ENCODE measurements around the gene SP3. TPM values are rescaled to one million over a fixed set of nuclear protein-coding genes. Genes with fewer than 3 reads are reported as not detected.

SP3 gene
- total RNA-seq, 4 donors from 2014 or later = 99.6 to 151 (median 113) TPM

- TF ChIP-seq EP300 (IDR thresholded peaks at IDR 0.05) (no peak), POLR2AphosphoS5 (IDR thresholded peaks at IDR 0.05) (no peak), POLR2A (IDR thresholded peaks at IDR 0.05) (no peak)
- TF ChIP-seq, protein P1, sequence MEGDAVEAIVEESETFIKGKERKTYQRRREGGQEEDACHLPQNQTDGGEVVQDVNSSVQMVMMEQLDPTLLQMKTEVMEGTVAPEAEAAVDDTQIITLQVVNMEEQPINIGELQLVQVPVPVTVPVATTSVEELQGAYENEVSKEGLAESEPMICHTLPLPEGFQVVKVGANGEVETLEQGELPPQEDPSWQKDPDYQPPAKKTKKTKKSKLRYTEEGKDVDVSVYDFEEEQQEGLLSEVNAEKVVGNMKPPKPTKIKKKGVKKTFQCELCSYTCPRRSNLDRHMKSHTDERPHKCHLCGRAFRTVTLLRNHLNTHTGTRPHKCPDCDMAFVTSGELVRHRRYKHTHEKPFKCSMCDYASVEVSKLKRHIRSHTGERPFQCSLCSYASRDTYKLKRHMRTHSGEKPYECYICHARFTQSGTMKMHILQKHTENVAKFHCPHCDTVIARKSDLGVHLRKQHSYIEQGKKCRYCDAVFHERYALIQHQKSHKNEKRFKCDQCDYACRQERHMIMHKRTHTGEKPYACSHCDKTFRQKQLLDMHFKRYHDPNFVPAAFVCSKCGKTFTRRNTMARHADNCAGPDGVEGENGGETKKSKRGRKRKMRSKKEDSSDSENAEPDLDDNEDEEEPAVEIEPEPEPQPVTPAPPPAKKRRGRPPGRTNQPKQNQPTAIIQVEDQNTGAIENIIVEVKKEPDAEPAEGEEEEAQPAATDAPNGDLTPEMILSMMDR (IDR thresholded peaks at IDR 0.05) = no peak
- DNase-seq (ENCODE audit: low spot score in 2 of 2) = no peak
- Histone ChIP-seq H3K4me1 (peaks cover 62% of the 10 kb centered on the region), H3K27me3 (no peaks in the 10 kb centered on the region), H3K27ac (peak overlapping the region; percentile 3), H3K9me3 (no peaks in the 10 kb centered on the region), H3K36me3 (no peaks in the 10 kb centered on the region), H3K4me3 (no peak overlapping the region)
- WGBS = no CpG with 5 or more reads among the region's 3 CpGs
Observed at GRCh38 chr2:173983391-173983871, 18.3 kb upstream of the SP3 start.

- Histone ChIP-seq H3K27ac (peak overlapping the region; percentile 3), H3K27me3 (no peaks in the 10 kb centered on the region), H3K4me1 (peaks cover 57% of the 10 kb centered on the region), H3K36me3 (no peaks in the 10 kb centered on the region), H3K9me3 (no peaks in the 10 kb centered on the region), H3K4me3 (no peak overlapping the region)
- no peak for TF ChIP-seq EP300 (IDR thresholded peaks at IDR 0.05)
- TF ChIP-seq, protein P1 (IDR thresholded peaks at IDR 0.05) = no peak
- TF ChIP-seq POLR2AphosphoS5 (IDR thresholded peaks at IDR 0.05) = no peak
- TF ChIP-seq POLR2A (IDR thresholded peaks at IDR 0.05) = no peak
- no peak for DNase-seq (ENCODE audit: low spot score in 2 of 2)
- WGBS = 16% methylated on average over 3 of the region's 3 CpGs
Observed at GRCh38 chr2:173982918-173983317, 17.7 kb upstream of the SP3 start.

- H3K27ac ChIP-seq = peak overlapping the region; percentile 3
Observed at GRCh38 chr2:173982182-173982714, 17.1 kb upstream of the SP3 start.

DNA sequence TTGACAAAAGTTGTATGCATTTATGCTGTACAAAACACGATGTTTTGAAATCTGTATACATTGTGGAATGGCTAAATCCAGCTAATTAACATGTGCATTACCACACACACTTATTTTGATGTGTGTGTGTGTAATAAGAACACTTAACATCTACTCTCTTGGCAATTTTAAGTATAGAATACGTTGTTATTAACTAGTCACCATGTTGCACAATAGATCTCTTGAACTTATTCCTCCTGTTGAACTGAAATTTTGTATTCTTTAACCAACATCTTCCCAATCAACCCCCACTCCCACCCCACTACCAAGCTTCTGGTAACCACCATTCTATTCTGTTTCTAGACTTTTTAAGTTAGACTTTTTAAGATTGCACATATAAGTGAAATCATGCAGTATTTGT, 16.3 kb upstream of the SP3 start:
- Histone ChIP-seq H3K4me3 (no peak overlapping the region), H3K27ac (no peak overlapping the region), H3K4me1 (peaks cover 43% of the 10 kb centered on the region), H3K36me3 (no peaks in the 10 kb centered on the region), H3K27me3 (no peaks in the 10 kb centered on the region), H3K9me3 (no peaks in the 10 kb centered on the region)
- no peak for DNase-seq (ENCODE audit: low spot score in 2 of 2)
- WGBS = 83% methylated on average over 2 of the region's 2 CpGs
- TF ChIP-seq POLR2A (IDR thresholded peaks at IDR 0.05) = no peak
- no peak for TF ChIP-seq EP300 (IDR thresholded peaks at IDR 0.05)
- TF ChIP-seq, protein P1 (IDR thresholded peaks at IDR 0.05) = no peak
- TF ChIP-seq POLR2AphosphoS5 (IDR thresholded peaks at IDR 0.05) = no peak

More at GRCh38 chr2:173982182-173982714, 17.1 kb upstream of the SP3 start:
- WGBS = 59% methylated on average over 2 of the region's 2 CpGs
- Histone ChIP-seq H3K4me1 (peaks cover 51% of the 10 kb centered on the region), H3K4me3 (no peak overlapping the region), H3K9me3 (no peaks in the 10 kb centered on the region), H3K27me3 (no peaks in the 10 kb centered on the region), H3K36me3 (no peaks in the 10 kb centered on the region)
- TF ChIP-seq EP300 (IDR thresholded peaks at IDR 0.05) = no peak
- no peak for DNase-seq (ENCODE audit: low spot score in 2 of 2)

GRCh38 chr2:173979751-173980351, 14.7 kb upstream of the SP3 start:
- Histone ChIP-seq H3K27me3 (no peaks in the 10 kb centered on the region), H3K36me3 (no peaks in the 10 kb centered on the region), H3K9me3 (no peaks in the 10 kb centered on the region), H3K4me3 (no peak overlapping the region), H3K4me1 (peaks cover 28% of the 10 kb centered on the region), H3K27ac (no peak overlapping the region)
- DNase-seq (ENCODE audit: low spot score in 2 of 2) = no peak
- no peak for TF ChIP-seq POLR2A (IDR thresholded peaks at IDR 0.05)
- no peak for TF ChIP-seq POLR2AphosphoS5 (IDR thresholded peaks at IDR 0.05)
- no peak for TF ChIP-seq EP300 (IDR thresholded peaks at IDR 0.05)
- TF ChIP-seq, protein P1 (IDR thresholded peaks at IDR 0.05) = no peak
- WGBS = 68% methylated on average over 3 of the region's 3 CpGs
